HEK293T (cell line): ENCODE measurements around the gene SRI.

Experiments
- ARNT ChIP-seq: fragments of 450-650 bp; IDR thresholded peaks from 2 replicates; pipeline ENCODE4 v1.6.1; 2017; ENCODE audit warnings: mild to moderate bottlenecking
- BHLHE40 ChIP-seq: fragments of 450-650 bp; IDR thresholded peaks from 2 replicates; pipeline ENCODE4 v1.6.1; 2016; ENCODE audit warnings: mild to moderate bottlenecking, moderate library complexity, borderline replicate concordance
- CTBP1 ChIP-seq: fragments of 450-650 bp; IDR thresholded peaks from 2 replicates; pipeline ENCODE4 v1.6.1; 2016; ENCODE audit warnings: borderline replicate concordance
- ELF4 ChIP-seq: fragments of 450-650 bp; IDR thresholded peaks from 2 replicates; pipeline ENCODE4 v1.6.1; 2017; ENCODE audit warnings: antibody characterized with exemption
- FOXK2 ChIP-seq: fragments of 450-650 bp; IDR thresholded peaks from 2 replicates; pipeline ENCODE4 v1.6.1; 2016; ENCODE audit warnings: mild to moderate bottlenecking
- FOXM1 ChIP-seq: fragments of 450-650 bp; IDR thresholded peaks from 2 replicates; pipeline ENCODE4 v1.6.1; 2017; ENCODE audit warnings: mild to moderate bottlenecking, borderline replicate concordance
- HDGF ChIP-seq: fragments of 450-650 bp; IDR thresholded peaks from 2 replicates; pipeline ENCODE4 v1.6.1; 2017; ENCODE audit warnings: antibody characterized with exemption, borderline replicate concordance
- LEF1 ChIP-seq: fragments of 450-650 bp; IDR thresholded peaks from 2 replicates; pipeline ENCODE4 v1.6.1; 2017; ENCODE audit warnings: mild to moderate bottlenecking, borderline replicate concordance
- NFRKB ChIP-seq: fragments of 450-650 bp; IDR thresholded peaks from 2 replicates; pipeline ENCODE4 v1.6.1; 2016; ENCODE audit warnings: mild to moderate bottlenecking, moderate library complexity
- SP1 ChIP-seq: fragments of 450-650 bp; IDR thresholded peaks from 2 replicates; pipeline ENCODE4 v1.6.1; 2017
- SUZ12 ChIP-seq: fragments of 450-650 bp; IDR thresholded peaks from 2 replicates; pipeline ENCODE4 v1.6.1; 2016; ENCODE audit warnings: mild to moderate bottlenecking
- TARDBP ChIP-seq: fragments of 450-650 bp; IDR thresholded peaks from 2 replicates; pipeline ENCODE4 v1.6.1; 2016
- TF ChIP-seq, protein P1 (sequence below): fragments of 450-650 bp; IDR thresholded peaks from 2 replicates; pipeline ENCODE4 v1.6.1; 2016

DNA sequence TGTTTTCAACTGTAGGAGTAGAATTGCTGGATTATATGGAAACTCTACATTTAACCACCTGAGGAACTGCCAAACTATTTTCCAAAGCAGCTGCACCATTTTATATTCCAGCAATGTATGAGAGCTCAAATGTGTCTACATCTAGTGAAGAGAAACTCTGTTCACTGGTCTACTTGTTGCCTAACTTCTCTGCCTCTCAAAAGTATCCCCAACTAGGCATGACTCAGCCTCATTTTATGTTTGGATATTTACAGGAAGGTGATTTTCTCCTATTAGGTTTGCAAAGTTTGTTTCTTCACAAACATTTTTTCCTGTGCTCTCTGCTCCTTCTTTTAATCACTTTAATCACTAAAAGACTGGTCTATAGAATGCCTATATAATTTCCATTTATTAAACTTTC is 37.1 kb upstream of the SRI start:
- TF ChIP-seq TARDBP (no peak), BHLHE40 (no peak), SUZ12 (no peak), FOXM1 (no peak), SP1 (no peak), LEF1 (no peak), ELF4 (no peak), FOXK2 (no peak), CTBP1 (no peak), HDGF (no peak), NFRKB (no peak), ARNT (no peak)
- TF ChIP-seq, protein P1, sequence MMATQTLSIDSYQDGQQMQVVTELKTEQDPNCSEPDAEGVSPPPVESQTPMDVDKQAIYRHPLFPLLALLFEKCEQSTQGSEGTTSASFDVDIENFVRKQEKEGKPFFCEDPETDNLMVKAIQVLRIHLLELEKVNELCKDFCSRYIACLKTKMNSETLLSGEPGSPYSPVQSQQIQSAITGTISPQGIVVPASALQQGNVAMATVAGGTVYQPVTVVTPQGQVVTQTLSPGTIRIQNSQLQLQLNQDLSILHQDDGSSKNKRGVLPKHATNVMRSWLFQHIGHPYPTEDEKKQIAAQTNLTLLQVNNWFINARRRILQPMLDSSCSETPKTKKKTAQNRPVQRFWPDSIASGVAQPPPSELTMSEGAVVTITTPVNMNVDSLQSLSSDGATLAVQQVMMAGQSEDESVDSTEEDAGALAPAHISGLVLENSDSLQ, result no peak
